PC-9 (cell line): ENCODE results near the gene SP2. TPM values are rescaled to one million over a fixed set of nuclear protein-coding genes. Genes with fewer than 3 reads are reported as not detected.

Source experiments
- BruUV-seq: library from RNA; stranded (reverse); fragments of 400-500 nt; replicated peaks from 2 replicates; lab custom pipeline; 2021; lab: Mats Ljungman, UMichigan
- CTCF ChIA-PET: fragments of 300-600 bp; sonication (Branson Sonifier 250); formaldehyde crosslinking; loops from one replicate; lab custom pipeline; 2022; ENCODE audit warnings: antibody characterized with exemption; lab: Charles Lee
- POLR2A ChIA-PET: fragments of 300-600 bp; sonication (Branson Sonifier 250); formaldehyde crosslinking; loops from one replicate; lab custom pipeline; 2022; ENCODE audit warnings: antibody characterized with exemption; ENCODE audit not compliant: unreplicated experiment; lab: Charles Lee
- DNase-seq, 2 experiments: peaks; one replicate each; pipeline versions ENCODE4 v3.0.0 to v3.0.0-alpha.2; 2015 to 2022; ENCODE audit warnings: mixed read lengths in 1 of 2
- H2AFZ ChIP-seq: fragments of 200-600 bp; sonication (generic); 2 replicates; pipeline ENCODE4 v1.8.1; 2017; ENCODE audit warnings: antibody characterized with exemption
- H3F3A ChIP-seq: fragments of 200-600 bp; sonication (generic); 2 replicates; pipeline ENCODE4 v1.8.1; 2017; ENCODE audit warnings: antibody characterized with exemption, mild to moderate bottlenecking, low read depth; ENCODE audit not compliant: insufficient read depth
- H3K27ac ChIP-seq: fragments of 200-600 bp; sonication (generic); 2 replicates; pipeline ENCODE4 v1.6.1; 2016; ENCODE audit warnings: mixed run types
- H3K27me3 ChIP-seq: fragments of 200-600 bp; sonication (generic); 2 replicates; pipeline ENCODE4 v1.6.1; 2016; ENCODE audit warnings: low read depth, mixed run types; ENCODE audit not compliant: insufficient read depth
- H3K36me3 ChIP-seq: fragments of 200-600 bp; sonication (generic); 2 replicates; pipeline ENCODE4 v1.6.1; 2016; ENCODE audit warnings: low read depth, mixed run types
- H3K4me1 ChIP-seq: fragments of 200-600 bp; sonication (generic); replicated peaks from 2 replicates; pipeline ENCODE4 v1.6.1; 2016; ENCODE audit warnings: mixed run types; ENCODE audit not compliant: insufficient read depth
- H3K4me2 ChIP-seq: fragments of 200-600 bp; sonication (generic); 2 replicates; pipeline ENCODE4 v1.6.1; 2017; ENCODE audit warnings: mixed run types
- H3K4me3 ChIP-seq: fragments of 200-600 bp; sonication (generic); 2 replicates; pipeline ENCODE4 v1.6.1; 2016; ENCODE audit warnings: mixed run types
- H3K79me2 ChIP-seq: fragments of 200-600 bp; sonication (generic); 2 replicates; pipeline ENCODE4 v1.6.1; 2017; ENCODE audit warnings: low read depth, mixed run types
- H3K9me2 ChIP-seq: fragments of 200-600 bp; sonication (generic); 2 replicates; pipeline ENCODE4 v1.8.1; 2017; ENCODE audit warnings: mild to moderate bottlenecking; ENCODE audit not compliant: insufficient read depth
- H3K9me3 ChIP-seq: fragments of 200-600 bp; sonication (generic); 2 replicates; pipeline ENCODE4 v1.8.1; 2016; ENCODE audit warnings: low read depth; ENCODE audit not compliant: insufficient read depth
- H4K20me1 ChIP-seq: fragments of 200-600 bp; sonication (generic); 2 replicates; pipeline ENCODE4 v1.8.1; 2017; ENCODE audit not compliant: insufficient read depth
- EZH2 ChIP-seq: fragments of 200-600 bp; sonication (generic); IDR thresholded peaks from 2 replicates; pipeline ENCODE4 v1.8.0; 2017; ENCODE audit warnings: antibody characterized with exemption, low read depth
- intact Hi-C: fragments of 100-400 bp; cut with micrococcal nuclease; formaldehyde crosslinking; loops from one replicate; pipeline ENCODE4 v1.10.0; 2022; ENCODE audit not compliant: unreplicated experiment
- total RNA-seq: library from RNA; stranded (reverse); gene quantifications from 2 replicates; pipeline ENCODE4 v1.2.3, GENCODE V29; 2021
- TF ChIP-seq, protein P1 (sequence below): fragments of 200-600 bp; sonication (generic); conservative IDR thresholded peaks from 2 replicates; pipeline ENCODE4 v1.6.1; 2017; ENCODE audit warnings: mixed run types, antibody characterized with exemption, mild to moderate bottlenecking, moderate library complexity

SP2 gene
- total RNA-seq, 1 experiment from 2014 or later: 18.0 TPM

DNA sequence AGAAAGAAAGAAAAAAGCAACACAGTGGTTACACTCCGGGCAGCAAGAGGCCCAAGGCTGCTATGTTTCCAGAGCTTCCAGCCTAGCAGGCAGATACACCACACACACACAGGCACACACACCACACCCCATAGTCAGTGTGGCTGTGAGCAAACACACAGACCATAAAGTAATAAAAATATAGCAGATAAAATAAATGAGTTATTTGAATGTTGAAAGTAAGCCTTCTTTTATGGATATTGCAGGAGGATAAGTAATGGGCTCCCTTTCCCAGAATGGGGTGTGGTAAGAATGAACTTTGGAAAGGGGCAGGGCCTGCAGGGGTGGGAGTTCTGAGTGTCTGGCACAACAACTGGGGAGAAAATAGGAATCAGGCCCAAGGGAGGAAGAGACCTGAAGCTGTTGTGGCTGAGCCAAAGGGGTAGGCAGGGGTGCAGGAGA lies 70.1 kb downstream of the SP2 start:
- H3K4me2 ChIP-seq: 0 out of 2 replicates have a peak overlapping the region, but pooled peaks have one; percentile 9
- no peaks in the 10 kb centered on the region for H3K79me2 ChIP-seq
- no peaks in the 10 kb centered on the region for H4K20me1 ChIP-seq
- no peaks in the 10 kb centered on the region for H3K36me3 ChIP-seq
- no peak overlapping the region for H2AFZ ChIP-seq
- ChIA-PET POLR2A (no interaction called here), CTCF (interaction anchor here (0.7 kb wide), 1 partner anchor 9 kb away, joined by 8 read pairs; no protein-coding TSS in a partner anchor)
- peaks cover 40% of the 10 kb centered on the region for H3K4me1 ChIP-seq
- H3K9me3 ChIP-seq: no peaks in the 10 kb centered on the region
- intact Hi-C loops: no loop called here
- BruUV-seq: no TSS peak
- DNase-seq: no peak
- H3K27ac ChIP-seq: no peak overlapping the region
- peaks cover 33% of the 10 kb centered on the region; the same call in 1 of the 2 replicates for H3F3A ChIP-seq
- H3K4me3 ChIP-seq: no peak overlapping the region
- TF ChIP-seq, protein P1, sequence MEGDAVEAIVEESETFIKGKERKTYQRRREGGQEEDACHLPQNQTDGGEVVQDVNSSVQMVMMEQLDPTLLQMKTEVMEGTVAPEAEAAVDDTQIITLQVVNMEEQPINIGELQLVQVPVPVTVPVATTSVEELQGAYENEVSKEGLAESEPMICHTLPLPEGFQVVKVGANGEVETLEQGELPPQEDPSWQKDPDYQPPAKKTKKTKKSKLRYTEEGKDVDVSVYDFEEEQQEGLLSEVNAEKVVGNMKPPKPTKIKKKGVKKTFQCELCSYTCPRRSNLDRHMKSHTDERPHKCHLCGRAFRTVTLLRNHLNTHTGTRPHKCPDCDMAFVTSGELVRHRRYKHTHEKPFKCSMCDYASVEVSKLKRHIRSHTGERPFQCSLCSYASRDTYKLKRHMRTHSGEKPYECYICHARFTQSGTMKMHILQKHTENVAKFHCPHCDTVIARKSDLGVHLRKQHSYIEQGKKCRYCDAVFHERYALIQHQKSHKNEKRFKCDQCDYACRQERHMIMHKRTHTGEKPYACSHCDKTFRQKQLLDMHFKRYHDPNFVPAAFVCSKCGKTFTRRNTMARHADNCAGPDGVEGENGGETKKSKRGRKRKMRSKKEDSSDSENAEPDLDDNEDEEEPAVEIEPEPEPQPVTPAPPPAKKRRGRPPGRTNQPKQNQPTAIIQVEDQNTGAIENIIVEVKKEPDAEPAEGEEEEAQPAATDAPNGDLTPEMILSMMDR: no peak
- no peak for TF ChIP-seq EZH2
- H3K9me2 ChIP-seq: no peaks in the 10 kb centered on the region
- no peaks in the 10 kb centered on the region for H3K27me3 ChIP-seq

DNA sequence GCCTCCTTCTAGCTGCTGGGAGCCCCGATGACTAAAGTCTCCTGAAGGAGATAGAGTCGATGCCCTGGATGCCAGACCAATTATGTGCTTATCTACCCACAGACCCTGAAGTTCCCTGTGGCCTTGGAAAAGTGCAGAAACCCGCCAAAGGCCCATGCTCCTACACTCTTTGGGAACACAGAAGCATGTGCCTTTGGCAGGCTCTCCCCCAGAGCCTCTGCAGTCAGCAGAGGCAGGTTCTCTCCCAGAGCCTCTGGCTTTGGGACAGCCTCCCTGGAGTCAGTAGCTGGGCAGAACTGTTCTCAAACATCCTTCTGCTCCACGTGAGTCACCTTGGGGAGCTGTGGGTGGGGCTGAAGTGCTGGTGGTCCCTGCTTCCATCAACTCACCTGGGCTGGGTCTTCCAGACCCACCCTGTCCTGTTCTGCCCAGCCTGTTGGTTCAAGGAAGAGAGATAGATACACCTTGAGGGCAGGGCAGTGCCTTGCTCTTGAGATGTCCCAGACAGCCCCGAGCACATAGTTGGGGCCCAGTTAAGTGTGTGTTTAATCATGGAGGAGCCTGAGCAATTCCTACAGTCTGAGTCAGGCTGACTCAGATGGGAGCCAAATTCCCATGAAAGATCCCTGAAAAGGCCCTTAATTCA lies 71.7 kb downstream of the SP2 start:
- Histone ChIP-seq H3K4me1 (peaks cover 52% of the 10 kb centered on the region), H3K27ac (peak overlapping the region; percentile 81)
- intact Hi-C loops: loop anchor here (1.0 kb wide), 1 partner anchor 7 kb away; no protein-coding TSS in a partner anchor

DNA sequence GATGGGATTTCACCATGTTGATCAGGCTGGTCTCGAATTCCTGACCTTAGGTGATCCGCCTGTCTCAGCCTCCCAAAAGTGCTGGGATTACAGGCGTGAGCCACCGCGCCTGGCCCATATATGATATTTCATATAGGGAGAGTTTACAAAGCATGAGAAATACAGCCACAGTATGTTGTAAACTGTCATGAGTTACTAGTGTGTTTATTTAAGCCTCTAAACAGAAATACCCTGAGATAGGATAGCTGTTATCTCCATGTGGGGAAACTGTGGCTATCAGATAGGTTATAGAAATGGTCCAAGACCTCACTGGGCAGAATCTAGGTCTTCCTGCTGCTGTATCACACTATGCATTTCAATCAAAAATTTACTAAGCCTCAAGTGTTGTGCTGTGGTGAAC lies 72.8 kb downstream of the SP2 start:
- H3K4me2 ChIP-seq: no peak overlapping the region
- no peaks in the 10 kb centered on the region for H3K27me3 ChIP-seq
- H2AFZ ChIP-seq: no peak overlapping the region
- intact Hi-C loops: loop anchor here (1.0 kb wide), 1 partner anchor 9 kb away; no protein-coding TSS in a partner anchor
- peaks cover 20% of the 10 kb centered on the region for H3K79me2 ChIP-seq
- BruUV-seq: no TSS peak
- H3K27ac ChIP-seq: peak overlapping the region; percentile 81
- H3K4me1 ChIP-seq: peaks cover 53% of the 10 kb centered on the region
- H3F3A ChIP-seq: peaks cover 33% of the 10 kb centered on the region; the same call in 1 of the 2 replicates
- H4K20me1 ChIP-seq: no peaks in the 10 kb centered on the region
- H3K36me3 ChIP-seq: 0 out of 2 replicates have a peak, but pooled peaks cover 6% of the 10 kb centered on the region
- DNase-seq: no peak
- ChIA-PET POLR2A (no interaction called here), CTCF (interaction anchor here (0.6 to 1.5 kb wide), 3 partner anchors 11 to 1693 kb away, joined by 4 to 7 read pairs (median 4); partner anchors contain the start of gene PRR15L)
- H3K9me2 ChIP-seq: no peaks in the 10 kb centered on the region
- no peak for TF ChIP-seq EZH2
- TF ChIP-seq, protein P1: no peak
- no peak overlapping the region for H3K4me3 ChIP-seq
- H3K9me3 ChIP-seq: no peaks in the 10 kb centered on the region

More for the DNA sequence above, 71.7 kb downstream of the SP2 start:
- Histone ChIP-seq H3K27me3 (no peaks in the 10 kb centered on the region), H3K36me3 (0 out of 2 replicates have a peak, but pooled peaks cover 5% of the 10 kb centered on the region), H4K20me1 (no peaks in the 10 kb centered on the region), H3F3A (peaks cover 33% of the 10 kb centered on the region; the same call in 1 of the 2 replicates), H3K4me3 (no peak overlapping the region), H3K9me3 (no peaks in the 10 kb centered on the region), H3K9me2 (no peaks in the 10 kb centered on the region), H3K79me2 (peaks cover 16% of the 10 kb centered on the region), H3K4me2 (peak overlapping the region; percentile 49), H2AFZ (no peak overlapping the region)
- ChIA-PET POLR2A (interaction anchor here (0.6 kb wide), 2 partner anchors 35 to 72 kb away, joined by 3 read pairs; partner anchors contain the start of gene SP2), CTCF (interaction anchor here (1.5 kb wide), 1 partner anchor 10 kb away, joined by 4 read pairs; the partner anchor contains the start of gene PRR15L)
- TSS peak; percentile 47 for BruUV-seq
- no peak for TF ChIP-seq EZH2
- TF ChIP-seq, protein P1: no peak
- peak; percentile 61 to 97 for DNase-seq
